Testis (tissue), 2 donors: ENCODE data around the gene RGSL1.

Experiments used
- POLR2A ChIP-seq: fragments of 450-650 bp; IDR thresholded peaks from one replicate; pipeline ENCODE4 v1.6.1; 2017; ENCODE audit warnings: antibody characterized with exemption, mild to moderate bottlenecking, moderate library complexity
- TF ChIP-seq, protein P1 (sequence below), 3 experiments: fragments of 450-650 bp in 2 of 3; fragments of 200-600 bp in 1 of 3; sonication (generic) in 1 of 3; IDR thresholded peaks; one replicate each; pipeline ENCODE4 v1.5.1; 2016 to 2019; ENCODE audit warnings: antibody characterized with exemption in 3 of 3, mild to moderate bottlenecking in 2 of 3, moderate library complexity in 1 of 3

DNA sequence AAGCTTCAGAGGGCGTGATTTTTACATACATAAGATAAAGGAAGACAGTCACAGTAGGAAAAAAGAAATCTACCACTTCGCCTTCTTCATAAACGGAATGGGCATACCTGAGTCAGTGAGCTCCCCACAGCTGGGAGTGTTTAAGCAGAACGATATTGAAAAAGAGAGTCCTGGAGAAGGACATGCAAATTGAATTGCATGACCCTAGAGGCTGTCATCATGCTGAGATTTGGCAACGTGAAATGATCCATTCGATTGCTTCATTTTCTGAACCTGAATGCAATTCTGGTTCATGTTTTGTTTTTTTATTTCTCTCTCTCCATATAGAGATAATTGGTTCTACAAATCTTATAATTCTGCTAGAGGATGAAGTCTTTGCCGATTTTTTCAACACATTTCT, 3.7 kb downstream of the RGSL1 start:
- no peak for TF ChIP-seq POLR2A
- TF ChIP-seq, protein P1, sequence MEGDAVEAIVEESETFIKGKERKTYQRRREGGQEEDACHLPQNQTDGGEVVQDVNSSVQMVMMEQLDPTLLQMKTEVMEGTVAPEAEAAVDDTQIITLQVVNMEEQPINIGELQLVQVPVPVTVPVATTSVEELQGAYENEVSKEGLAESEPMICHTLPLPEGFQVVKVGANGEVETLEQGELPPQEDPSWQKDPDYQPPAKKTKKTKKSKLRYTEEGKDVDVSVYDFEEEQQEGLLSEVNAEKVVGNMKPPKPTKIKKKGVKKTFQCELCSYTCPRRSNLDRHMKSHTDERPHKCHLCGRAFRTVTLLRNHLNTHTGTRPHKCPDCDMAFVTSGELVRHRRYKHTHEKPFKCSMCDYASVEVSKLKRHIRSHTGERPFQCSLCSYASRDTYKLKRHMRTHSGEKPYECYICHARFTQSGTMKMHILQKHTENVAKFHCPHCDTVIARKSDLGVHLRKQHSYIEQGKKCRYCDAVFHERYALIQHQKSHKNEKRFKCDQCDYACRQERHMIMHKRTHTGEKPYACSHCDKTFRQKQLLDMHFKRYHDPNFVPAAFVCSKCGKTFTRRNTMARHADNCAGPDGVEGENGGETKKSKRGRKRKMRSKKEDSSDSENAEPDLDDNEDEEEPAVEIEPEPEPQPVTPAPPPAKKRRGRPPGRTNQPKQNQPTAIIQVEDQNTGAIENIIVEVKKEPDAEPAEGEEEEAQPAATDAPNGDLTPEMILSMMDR (IDR thresholded peaks at IDR 0.05) = no peak
